Measurements from ENCODE around the gene LRP3. TPM values are rescaled to one million over a fixed set of nuclear protein-coding genes. Genes with fewer than 3 reads are reported as not detected.

The LRP3 gene
- total and polyA plus RNA-seq, 2 of the 13 experiments (the other 11 are each of a cell fraction or from before 2014, with no cell fraction given), result 17.6 to 51.6 TPM

DNA sequence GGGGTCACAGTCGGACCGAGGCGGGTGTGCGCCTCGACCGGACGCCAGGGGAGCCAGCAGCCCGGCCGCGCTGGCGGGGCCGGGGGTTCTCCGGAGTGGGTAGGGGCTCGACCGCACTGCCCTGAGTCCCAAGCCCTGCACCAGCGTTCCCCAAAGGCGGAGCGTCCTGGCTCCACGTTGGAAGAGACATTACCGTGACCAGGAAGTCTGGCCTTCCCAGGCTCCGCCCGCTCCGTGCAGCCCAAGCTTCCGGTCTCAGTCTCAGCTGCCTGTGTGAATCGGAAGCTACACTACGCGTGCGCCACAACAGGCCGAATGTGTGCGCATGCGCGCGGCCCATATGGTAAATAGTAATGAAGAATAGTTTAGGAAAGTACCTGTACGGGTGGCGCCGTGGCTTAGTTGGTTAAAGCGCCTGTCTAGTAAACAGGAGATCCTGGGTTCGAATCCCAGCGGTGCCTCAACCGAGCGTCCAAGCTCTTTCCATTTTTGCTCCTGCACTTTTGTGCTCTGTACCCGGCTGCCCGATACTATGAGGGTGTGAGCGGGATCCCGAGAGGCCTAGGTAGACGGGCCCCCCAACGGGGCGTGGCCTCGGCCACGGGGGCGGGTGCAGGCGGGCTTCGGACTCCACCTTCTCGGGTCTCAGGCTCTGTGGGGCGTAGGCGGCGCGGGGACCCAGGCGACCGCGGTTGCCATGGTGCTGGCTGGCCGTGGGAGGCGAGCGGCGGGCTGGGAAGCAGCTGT, 17.3 kb upstream of the LRP3 start (continued):
- TF ChIP-seq ZNF343 (CRISPR knock-in tag; IDR thresholded peaks at IDR 0.05) (no peak), ZSCAN31 (CRISPR knock-in tag; IDR thresholded peaks at IDR 0.05; ENCODE audit: low read depth) (peak; percentile 92), ZNF770 (CRISPR knock-in tag; IDR thresholded peaks at IDR 0.05) (peak; percentile 66), ZNF572 (CRISPR knock-in tag; IDR thresholded peaks at IDR 0.05) (0 out of 2 replicates have a peak, but pooled peaks have one; percentile 16), TBL1XR1 (IDR thresholded peaks at IDR 0.05; ENCODE audit: borderline replicate concordance, low read length, partially characterized antibody) (peak; percentile 67), MXD4 (CRISPR knock-in tag; IDR thresholded peaks at IDR 0.05) (peak; percentile 53; the same call in 1 of the 2 replicates), NFRKB (IDR thresholded peaks at IDR 0.05) (no peak), KDM3A (CRISPR knock-in tag; IDR thresholded peaks at IDR 0.05; ENCODE audit: low read depth) (peak; percentile 39; the same call in 1 of the 2 replicates), RFX5 (IDR thresholded peaks at IDR 0.05; ENCODE audit: low read depth, low read length) (no peak), ZMAT5 (CRISPR knock-in tag; IDR thresholded peaks at IDR 0.05; ENCODE audit: borderline replicate concordance, low read depth) (no peak), SAFB2 (CRISPR knock-in tag; IDR thresholded peaks at IDR 0.05; ENCODE audit: borderline replicate concordance, low read depth) (no peak; the same call in 1 of the 2 replicates), ELF3 (CRISPR knock-in tag; IDR thresholded peaks at IDR 0.05) (peak; percentile 95), NAIF1 (CRISPR knock-in tag; IDR thresholded peaks at IDR 0.05; ENCODE audit: borderline replicate concordance) (peak; percentile 76), ZNF816 (CRISPR knock-in tag; IDR thresholded peaks at IDR 0.05; ENCODE audit: borderline replicate concordance) (peak; percentile 96), ZBTB7B (CRISPR knock-in tag; IDR thresholded peaks at IDR 0.05) (peak; percentile 26), DNMT3B (CRISPR knock-in tag; conservative IDR thresholded peaks at IDR 0.05) (no peak), ZNF891 (CRISPR knock-in tag; IDR thresholded peaks at IDR 0.05) (no peak), FOXM1 (CRISPR knock-in tag; IDR thresholded peaks at IDR 0.05) (no peak), ZNF296 (CRISPR knock-in tag; conservative IDR thresholded peaks at IDR 0.05) (no peak), ZNF329 (CRISPR knock-in tag; IDR thresholded peaks at IDR 0.05; ENCODE audit: low read depth) (no peak), ZNF264 (CRISPR knock-in tag; IDR thresholded peaks at IDR 0.05) (peak; percentile 87), POLR2AphosphoS5 (IDR thresholded peaks at IDR 0.05; ENCODE audit: low read depth, low read length) (peak; percentile 97), BORCS8-MEF2B (CRISPR knock-in tag; IDR thresholded peaks at IDR 0.05) (peak; percentile 51), GATA4 (IDR thresholded peaks at IDR 0.05; ENCODE audit: borderline replicate concordance, low read depth) (peak; percentile 73; the same call in 1 of the 2 replicates), ADNP (CRISPR knock-in tag; IDR thresholded peaks at IDR 0.05) (no peak), RARA (CRISPR knock-in tag; IDR thresholded peaks at IDR 0.05) (0 out of 2 replicates have a peak, but pooled peaks have one; percentile 5)
- TF ChIP-seq, protein P1, sequence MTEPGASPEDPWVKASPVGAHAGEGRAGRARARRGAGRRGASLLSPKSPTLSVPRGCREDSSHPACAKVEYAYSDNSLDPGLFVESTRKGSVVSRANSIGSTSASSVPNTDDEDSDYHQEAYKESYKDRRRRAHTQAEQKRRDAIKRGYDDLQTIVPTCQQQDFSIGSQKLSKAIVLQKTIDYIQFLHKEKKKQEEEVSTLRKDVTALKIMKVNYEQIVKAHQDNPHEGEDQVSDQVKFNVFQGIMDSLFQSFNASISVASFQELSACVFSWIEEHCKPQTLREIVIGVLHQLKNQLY (CRISPR knock-in tag; IDR thresholded peaks at IDR 0.05), result peak; percentile 11; the same call in 1 of the 2 replicates
- TF ChIP-seq, protein P2, sequence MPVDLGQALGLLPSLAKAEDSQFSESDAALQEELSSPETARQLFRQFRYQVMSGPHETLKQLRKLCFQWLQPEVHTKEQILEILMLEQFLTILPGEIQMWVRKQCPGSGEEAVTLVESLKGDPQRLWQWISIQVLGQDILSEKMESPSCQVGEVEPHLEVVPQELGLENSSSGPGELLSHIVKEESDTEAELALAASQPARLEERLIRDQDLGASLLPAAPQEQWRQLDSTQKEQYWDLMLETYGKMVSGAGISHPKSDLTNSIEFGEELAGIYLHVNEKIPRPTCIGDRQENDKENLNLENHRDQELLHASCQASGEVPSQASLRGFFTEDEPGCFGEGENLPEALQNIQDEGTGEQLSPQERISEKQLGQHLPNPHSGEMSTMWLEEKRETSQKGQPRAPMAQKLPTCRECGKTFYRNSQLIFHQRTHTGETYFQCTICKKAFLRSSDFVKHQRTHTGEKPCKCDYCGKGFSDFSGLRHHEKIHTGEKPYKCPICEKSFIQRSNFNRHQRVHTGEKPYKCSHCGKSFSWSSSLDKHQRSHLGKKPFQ (CRISPR knock-in tag; IDR thresholded peaks at IDR 0.05; ENCODE audit: insufficient replicate concordance), result peak; percentile 51
